ENCODE results near the gene MYH16.
"Not testable (repeated sequence)": the region's sequence is repeated elsewhere in the genome, so short reads cannot be mapped to it uniquely, and the experiment has no call there.

MYH16 gene

DNA sequence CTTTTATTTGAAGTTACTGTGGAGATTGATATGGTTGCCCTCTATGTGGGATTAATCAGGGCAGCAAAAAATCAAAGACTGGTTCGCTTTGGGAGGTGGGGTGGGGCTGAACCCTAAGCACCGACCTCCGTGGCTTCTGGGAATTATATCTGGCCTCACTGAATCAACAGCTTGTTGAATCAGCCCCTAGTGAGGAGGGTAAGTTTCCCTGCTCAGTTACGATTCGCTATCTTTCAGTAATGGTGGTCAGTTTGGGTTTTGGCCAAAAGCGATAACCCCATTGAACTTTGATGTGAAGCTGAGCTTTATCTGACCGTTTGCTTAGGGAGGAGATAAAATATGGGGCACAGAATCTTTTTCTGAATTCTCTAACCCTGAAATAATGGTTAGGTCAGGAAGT is 36.5 kb downstream of the MYH16 start:
- no peak for DNase-seq

DNA sequence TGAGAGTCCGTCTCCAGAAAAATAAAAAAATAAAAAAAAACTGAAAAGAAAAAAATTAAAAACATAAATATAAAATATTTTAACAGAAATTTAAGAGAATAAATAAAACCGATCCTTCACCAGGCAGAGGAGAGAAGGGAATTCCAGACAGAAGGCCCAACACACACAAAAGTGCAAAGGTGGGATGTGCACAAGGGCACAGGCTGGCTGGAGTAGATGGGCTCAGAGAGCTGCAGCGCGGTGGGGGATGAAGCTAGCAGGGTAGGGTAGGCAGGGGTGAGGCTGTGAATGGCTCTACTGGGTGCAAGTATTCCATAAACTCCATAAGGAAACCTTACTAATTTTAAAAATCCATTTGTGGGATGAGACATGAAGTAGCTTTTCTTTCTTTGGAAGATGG is 37.4 kb downstream of the MYH16 start:
- DNase-seq, result no peak

- no peak for DNase-seq
Measured at GRCh38 chr7:99311702-99312101, 39.1 kb downstream of the MYH16 start.

- DNase-seq, result peak; percentile 31
Measured at GRCh38 chr7:99312316-99313203, 39.9 kb downstream of the MYH16 start.

GRCh38 chr7:99313204-99313573 is 40.5 kb downstream of the MYH16 start:
- no peak for DNase-seq

- no peak for DNase-seq
Measured at GRCh38 chr7:99314504-99314903, 41.9 kb downstream of the MYH16 start.

DNA sequence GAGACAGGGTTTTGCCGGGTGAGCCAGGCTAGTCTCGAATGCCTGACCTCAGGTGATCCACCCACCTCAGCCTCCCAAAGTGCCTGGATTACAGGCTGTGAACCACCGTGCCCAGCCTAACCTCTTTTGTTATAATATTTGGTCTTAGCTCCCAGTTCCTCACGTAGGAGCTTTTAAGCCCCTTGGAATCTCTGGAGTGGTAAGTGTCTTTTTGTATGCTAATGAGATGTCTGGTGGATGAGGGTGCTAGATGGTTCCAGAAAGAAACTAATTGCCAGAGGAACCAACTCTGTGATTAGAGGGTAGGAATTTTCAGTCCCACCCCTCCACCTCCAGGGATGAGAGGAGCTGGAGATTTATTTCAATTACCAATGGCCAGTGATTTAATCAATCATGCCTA is 47.7 kb downstream of the MYH16 start:
- no peak for DNase-seq

DNA sequence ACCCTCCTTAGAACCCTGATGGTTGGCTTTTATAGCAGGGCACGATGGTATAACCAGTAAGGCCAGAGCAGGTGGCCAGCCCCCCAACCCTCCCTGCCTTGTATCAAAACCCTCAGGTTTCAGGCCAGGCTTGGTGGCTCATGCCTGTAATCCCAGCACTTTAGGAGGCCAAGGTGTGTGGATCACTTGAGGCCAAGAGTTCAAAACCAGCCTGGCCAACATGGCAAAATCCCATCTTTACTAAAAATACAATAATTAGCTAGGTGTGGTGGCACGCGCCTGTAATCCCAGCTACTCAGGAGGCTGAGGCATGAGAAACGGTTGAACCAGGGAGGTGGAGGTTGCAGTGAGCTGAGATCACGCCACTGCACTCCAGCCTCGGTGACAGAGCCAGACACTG is 50.0 kb downstream of the MYH16 start:
- not testable (repeated sequence) for DNase-seq

- no peak for DNase-seq
Measured at GRCh38 chr7:99324559-99324958, 51.9 kb downstream of the MYH16 start.

DNA sequence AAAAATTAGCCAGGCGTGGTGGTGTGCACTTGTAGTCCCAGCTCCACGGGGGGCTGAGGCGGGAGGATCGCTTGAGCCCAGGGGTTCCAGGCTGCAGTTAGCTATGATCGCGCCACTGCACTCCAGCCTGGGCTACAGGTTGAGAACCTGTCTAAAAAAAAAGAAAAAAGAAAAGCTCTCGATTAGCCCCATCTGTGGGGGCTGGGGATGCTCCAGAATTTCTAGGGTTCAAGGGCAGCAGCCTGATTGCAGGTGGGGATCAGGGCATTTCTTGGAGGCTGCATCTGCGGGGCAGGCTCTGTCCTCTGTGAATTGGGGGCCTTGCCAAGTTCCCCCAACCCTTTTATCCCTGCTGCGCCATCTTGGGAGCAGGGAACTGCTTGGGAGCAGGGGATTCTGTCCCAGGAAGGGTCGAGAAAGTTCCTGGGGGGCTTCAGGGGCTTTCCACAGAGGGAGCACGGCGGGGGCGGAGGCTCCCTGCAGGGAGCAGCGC is 52.4 kb downstream of the MYH16 start:
- peak; percentile 35 for DNase-seq

GRCh38 chr7:99325592-99326407 is 53.2 kb downstream of the MYH16 start, which contains the start of gene ARPC1A:
Gene ARPC1A, plus strand, starts transcription at chr7:99325898. Its CDS starts 7,456 bp downstream, at chr7:99333354.
- peak; percentile 95 for DNase-seq

DNA sequence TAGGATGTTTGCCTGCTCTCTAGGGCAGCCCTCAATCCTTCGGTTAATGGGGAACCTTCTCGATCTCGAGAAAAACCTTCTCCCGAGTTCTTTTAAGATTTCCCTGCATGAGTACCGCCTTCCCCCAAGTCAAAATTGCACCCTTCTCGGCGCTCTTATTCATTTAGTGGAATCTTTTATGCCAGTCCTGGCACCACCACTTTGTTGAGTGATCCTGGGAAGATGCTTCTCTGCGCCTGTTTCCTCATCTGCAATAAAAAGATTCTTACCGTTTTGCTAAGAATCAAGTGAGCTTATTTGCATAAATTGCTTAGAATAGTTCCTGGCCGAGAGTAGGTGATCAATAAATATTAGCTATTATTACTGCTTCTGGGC is 53.8 kb downstream of the MYH16 start:
- no peak for DNase-seq

DNA sequence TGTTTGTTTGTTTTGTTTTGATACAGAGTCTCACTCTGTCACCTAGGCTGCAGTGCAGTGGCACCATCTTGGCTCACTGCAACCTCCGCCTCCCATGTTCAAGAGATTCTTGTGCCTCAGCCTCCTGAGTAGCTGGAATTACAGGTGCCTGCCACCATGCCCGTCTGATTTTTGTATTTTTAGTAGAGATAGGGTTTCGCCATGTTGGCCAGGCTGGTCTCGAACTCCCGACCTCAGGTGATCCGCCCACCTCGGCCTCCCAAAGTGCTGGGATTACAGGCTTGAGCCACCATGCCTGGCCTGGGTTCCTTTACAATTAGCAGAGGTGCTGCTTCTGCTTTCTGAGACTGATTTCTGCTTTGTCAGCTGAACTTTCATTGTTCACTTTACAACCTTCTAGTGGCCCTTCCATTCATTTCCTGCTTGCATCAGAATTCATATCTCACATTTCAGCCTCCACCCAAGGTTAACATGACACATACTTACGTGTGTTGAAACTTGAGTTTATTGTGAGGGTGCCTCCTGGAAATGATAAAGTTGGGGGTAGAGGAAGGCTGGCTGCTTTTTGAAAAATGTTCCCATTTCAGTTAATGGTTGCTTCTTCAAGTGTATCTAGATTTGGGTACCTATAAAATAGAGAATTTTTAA is 57.8 kb downstream of the MYH16 start:
- not testable (repeated sequence) for DNase-seq

DNA sequence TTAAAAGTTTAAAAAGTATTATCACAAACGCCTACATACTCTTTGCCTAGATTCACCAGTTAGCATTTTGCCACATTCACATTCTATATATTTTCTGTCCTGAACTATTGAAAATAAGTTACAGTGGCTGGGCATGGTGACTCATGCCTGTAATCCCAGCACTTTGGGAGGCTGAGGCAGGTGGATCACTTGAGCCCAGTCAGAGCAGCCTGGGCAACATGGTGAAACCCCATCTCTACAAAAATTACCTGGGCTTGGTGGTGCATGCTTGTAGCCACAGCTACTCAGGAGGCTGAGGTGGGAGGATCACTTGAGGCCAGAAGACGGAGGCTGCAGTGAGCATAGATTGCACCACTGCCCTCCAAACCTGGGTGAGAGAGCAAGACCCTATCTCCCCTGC is 58.4 kb downstream of the MYH16 start:
- no peak for DNase-seq

DNA sequence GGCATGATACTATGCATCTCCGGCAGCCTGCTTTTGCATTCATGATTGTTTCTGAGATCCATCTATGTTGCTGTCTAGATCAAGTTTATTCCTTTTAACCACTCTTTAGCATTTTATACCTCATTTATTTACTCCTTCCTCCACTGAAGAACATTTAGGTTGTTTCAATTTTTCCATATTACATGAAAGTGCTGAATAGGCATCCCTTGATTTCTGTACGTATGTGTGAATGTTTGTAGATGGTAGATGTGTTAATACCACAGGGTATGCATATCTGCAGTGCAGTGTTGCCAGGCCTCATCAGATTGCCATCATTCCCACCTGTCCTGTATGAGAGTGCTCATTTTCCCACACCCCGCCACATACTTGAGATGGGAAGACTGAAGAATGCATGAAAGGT is 67.0 kb downstream of the MYH16 start:
- DNase-seq, result no peak

DNA sequence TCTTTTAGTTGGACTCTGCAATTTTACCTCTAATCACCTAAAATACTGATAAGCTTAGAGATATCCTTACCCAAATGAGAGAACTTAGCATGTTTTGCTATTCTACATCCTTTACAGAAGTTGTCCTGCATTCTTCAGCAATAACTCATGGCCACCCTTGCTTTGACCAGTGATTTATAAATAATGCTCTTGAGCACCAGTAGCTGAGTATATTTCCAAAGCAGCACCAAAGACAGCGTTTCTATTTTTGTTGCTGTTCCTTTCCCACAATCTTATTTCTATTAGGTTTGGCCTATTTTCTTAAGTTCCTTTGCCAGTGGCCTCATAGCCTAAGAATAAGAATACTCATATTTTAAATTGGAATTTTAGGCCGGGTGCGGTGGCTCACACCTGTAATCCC is 68.0 kb downstream of the MYH16 start:
- no peak for DNase-seq

DNA sequence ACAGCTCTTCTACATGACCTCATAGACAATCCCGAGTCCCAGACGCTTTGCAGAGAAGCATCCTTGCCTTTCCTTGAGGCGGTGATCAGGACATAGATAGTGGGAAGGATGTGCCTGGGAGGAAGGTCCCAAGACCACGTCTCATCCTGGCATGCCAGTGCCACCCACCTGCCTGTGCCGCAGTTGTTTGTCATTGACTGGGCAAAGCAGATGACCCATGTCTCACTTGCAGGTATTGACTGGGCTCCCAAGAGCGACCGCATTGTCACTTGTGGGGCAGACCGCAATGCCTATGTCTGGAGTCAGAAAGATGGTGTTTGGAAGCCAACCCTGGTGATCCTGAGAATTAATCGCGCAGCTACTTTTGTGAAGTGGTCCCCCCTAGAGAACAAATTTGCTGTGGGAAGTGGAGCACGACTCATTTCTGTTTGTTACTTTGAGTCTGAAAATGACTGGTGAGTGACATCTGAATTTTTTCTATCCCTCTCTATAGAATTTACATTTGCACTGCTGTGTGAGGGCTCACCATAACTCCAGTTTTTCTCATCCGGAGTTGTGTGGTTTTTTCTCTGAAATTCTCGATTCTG is 71.5 kb downstream of the MYH16 start:
- no peak for DNase-seq

- DNase-seq, result not testable (repeated sequence)
Measured at GRCh38 chr7:99350641-99351040, 78.0 kb downstream of the MYH16 start.

GRCh38 chr7:99352247-99352646 is 79.6 kb downstream of the MYH16 start:
- no peak for DNase-seq

GRCh38 chr7:99355098-99355497 is 82.5 kb downstream of the MYH16 start:
- no peak for DNase-seq

DNA sequence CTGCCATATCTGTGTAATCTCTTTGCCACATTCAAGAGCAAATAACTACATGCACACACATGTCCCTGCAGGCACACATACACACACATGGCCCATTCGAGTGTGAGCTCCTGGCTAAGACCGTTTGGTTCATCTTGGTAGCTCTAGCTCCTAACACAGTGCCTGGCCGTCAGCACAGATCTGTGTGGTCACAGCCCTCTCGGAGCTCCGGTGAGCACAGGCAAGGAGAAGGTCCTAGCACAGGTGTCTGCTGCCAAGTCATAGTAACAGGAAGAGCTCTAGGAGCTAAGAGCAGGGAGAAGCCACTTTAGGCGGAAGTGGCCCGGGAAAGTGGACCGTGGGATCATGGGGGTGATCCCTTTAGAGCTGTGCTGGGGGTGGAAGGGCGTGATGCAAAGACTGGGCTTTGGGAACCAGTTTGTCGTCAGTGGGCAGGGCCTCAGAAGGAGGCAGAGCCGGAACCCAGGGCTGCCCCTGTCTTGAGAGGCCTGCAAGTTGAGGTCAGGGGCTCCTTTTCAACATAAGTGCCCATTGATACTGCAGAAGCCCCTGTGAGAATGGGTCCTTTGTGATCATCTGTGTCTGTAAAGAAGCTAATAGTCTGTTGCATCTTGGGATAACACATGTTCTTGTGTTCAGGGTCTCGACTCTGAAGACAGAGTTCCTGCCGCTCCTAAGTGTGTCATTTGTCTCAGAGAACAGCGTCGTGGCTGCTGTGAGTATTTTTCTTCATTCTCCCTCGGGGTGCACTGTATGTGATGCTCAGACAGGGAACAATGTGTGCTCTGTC is 85.3 kb downstream of the MYH16 start:
- no peak for DNase-seq

DNA sequence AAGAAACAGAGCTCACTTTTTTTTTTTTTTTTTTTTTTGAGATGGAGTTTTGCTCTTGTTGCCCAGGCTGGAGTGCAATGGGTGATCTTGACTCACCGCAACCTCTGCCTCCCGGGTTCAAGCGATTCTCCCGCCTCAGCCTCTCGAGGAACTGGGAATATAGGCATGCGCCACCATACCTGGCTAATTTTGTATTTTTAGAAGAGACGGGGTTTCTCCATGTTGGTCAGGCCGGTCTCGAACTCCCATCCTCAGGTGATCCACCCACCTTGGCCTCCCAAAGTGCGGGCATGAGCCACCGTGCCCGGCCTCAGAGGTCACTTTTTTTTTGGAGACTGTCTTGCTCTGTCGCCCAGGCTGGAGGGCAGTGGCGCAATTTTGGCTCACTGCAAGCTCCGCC is 85.9 kb downstream of the MYH16 start:
- DNase-seq, result not testable (repeated sequence)

All from right hindlimb (tissue), 1 donor.